IMR-90 (cell line): ENCODE measurements around the gene PSAP. TPM values are rescaled to one million over a fixed set of nuclear protein-coding genes. Genes with fewer than 3 reads are reported as not detected.

Experiments
- ATAC-seq: fragments of 200-7000 bp; cut with Tn5 transposase; 2 replicates; pipeline ENCODE4 v1.9.1; 2020; ENCODE audit warnings: low read depth, mild to moderate bottlenecking, moderate library complexity
- BruUV-seq: library from RNA; stranded (reverse); fragments of 400-500 nt; replicated peaks from 2 replicates; lab custom pipeline; 2021; lab: Mats Ljungman, UMichigan
- CTCF ChIA-PET: fragments of 300-600 bp; formaldehyde crosslinking; extraction: SDS; loops from one replicate; lab custom pipeline; 2021; ENCODE audit warnings: antibody characterized with exemption; lab: Yijun Ruan, JAX
- POLR2A ChIA-PET: fragments of 300-600 bp; sonication (Branson Sonifier 250); formaldehyde crosslinking; loops from one replicate; lab custom pipeline; 2022; ENCODE audit warnings: antibody characterized with exemption; ENCODE audit not compliant: unreplicated experiment; lab: Charles Lee
- DNase-seq: peaks from one replicate; pipeline ENCODE4 v3.0.0; 2013
- H2AFZ ChIP-seq: replicated peaks from 2 replicates; pipeline ENCODE3; 2013; ENCODE audit warnings: low read length, mild to moderate bottlenecking; ENCODE audit not compliant: poor library complexity
- H2AK5ac ChIP-seq: 2 replicates; pipeline ENCODE4 v1.6.1; 2013; ENCODE audit warnings: low read depth, low read length, inconsistent platforms
- H2AK9ac ChIP-seq: replicated peaks from 2 replicates; pipeline ENCODE3; 2013; ENCODE audit warnings: mild to moderate bottlenecking, low read depth, low read length, moderate library complexity; ENCODE audit not compliant: poor library complexity
- H2BK120ac ChIP-seq: 2 replicates; pipeline ENCODE4 v1.6.1; 2013; ENCODE audit warnings: low read depth, low read length, inconsistent platforms
- H2BK15ac ChIP-seq: 3 replicates; pipeline ENCODE4 v1.6.1; 2013; ENCODE audit warnings: low read depth, low read length, inconsistent platforms
- H2BK20ac ChIP-seq: 2 replicates; pipeline ENCODE4 v1.6.1; 2013; ENCODE audit warnings: low read depth, mild to moderate bottlenecking, inconsistent platforms, low read length, moderate library complexity
- H2BK5ac ChIP-seq: 2 replicates; pipeline ENCODE4 v1.6.1; 2013; ENCODE audit warnings: mild to moderate bottlenecking, low read depth, low read length, inconsistent platforms; ENCODE audit not compliant: poor library complexity, severe bottlenecking
- H3K14ac ChIP-seq: replicated peaks from 2 replicates; pipeline ENCODE4 v1.6.1; 2013; ENCODE audit warnings: low read depth, low read length, inconsistent platforms
- H3K18ac ChIP-seq: 2 replicates; pipeline ENCODE4 v1.6.1; 2013; ENCODE audit warnings: low read depth, low read length, control low read depth
- H3K23ac ChIP-seq: 2 replicates; pipeline ENCODE4 v1.6.1; 2013; ENCODE audit warnings: low read depth, low read length, inconsistent platforms
- H3K27ac ChIP-seq: 2 replicates; pipeline ENCODE4 v1.5.1; 2013; ENCODE audit warnings: mild to moderate bottlenecking, control low read depth, low read length; ENCODE audit not compliant: insufficient read depth
- H3K27me3 ChIP-seq: 2 replicates; pipeline ENCODE4 v1.6.1; 2013; ENCODE audit warnings: low read length; ENCODE audit not compliant: control insufficient read depth, insufficient read depth
- H3K36me3 ChIP-seq: 2 replicates; pipeline ENCODE4 v1.6.1; 2013; ENCODE audit warnings: low read length, mixed read lengths; ENCODE audit not compliant: control insufficient read depth, insufficient read depth
- H3K4ac ChIP-seq: 2 replicates; pipeline ENCODE4 v1.6.1; 2013; ENCODE audit warnings: low read depth, low read length, inconsistent platforms
- H3K4me1 ChIP-seq: 2 replicates; pipeline ENCODE4 v1.6.1; 2013; ENCODE audit warnings: low read length, mixed read lengths; ENCODE audit not compliant: control insufficient read depth, insufficient read depth
- H3K4me2 ChIP-seq: 2 replicates; pipeline ENCODE4 v1.6.1; 2013; ENCODE audit warnings: low read depth, mild to moderate bottlenecking, control low read depth, low read length, moderate library complexity
- H3K4me3 ChIP-seq: 2 replicates; pipeline ENCODE4 v1.5.1; 2013; ENCODE audit warnings: low read depth, mild to moderate bottlenecking, control low read depth, low read length, moderate library complexity; ENCODE audit not compliant: insufficient read depth
- H3K56ac ChIP-seq: 2 replicates; pipeline ENCODE4 v1.6.1; 2013; ENCODE audit warnings: low read length, inconsistent platforms; ENCODE audit not compliant: insufficient read depth; ENCODE audit errors: extremely low read depth
- H3K79me1 ChIP-seq, 2 experiments: 2 replicates each; pipeline ENCODE4 v1.6.1; 2013; ENCODE audit warnings: low read length in 2 of 2, inconsistent platforms in 1 of 2, low read depth in 1 of 2
- H3K9ac ChIP-seq: 2 replicates; pipeline ENCODE4 v1.6.1; 2013; ENCODE audit warnings: low read depth, low read length, control low read depth
- H3K9me1 ChIP-seq: 2 replicates; pipeline ENCODE4 v1.6.1; 2013; ENCODE audit warnings: low read length, inconsistent platforms; ENCODE audit not compliant: insufficient read depth
- H3K9me3 ChIP-seq: 2 replicates; pipeline ENCODE4 v1.6.1; 2013; ENCODE audit warnings: low read length; ENCODE audit not compliant: control insufficient read depth, insufficient read depth
- H4K20me1 ChIP-seq: 2 replicates; pipeline ENCODE4 v1.6.1; 2013; ENCODE audit warnings: low read length, inconsistent platforms; ENCODE audit not compliant: insufficient read depth
- H4K5ac ChIP-seq: 2 replicates; pipeline ENCODE4 v1.6.1; 2013; ENCODE audit warnings: mild to moderate bottlenecking, low read depth, low read length, control low read depth
- H4K8ac ChIP-seq, 2 experiments: 2 replicates each; pipeline ENCODE4 v1.6.1; 2013; ENCODE audit warnings: low read depth in 2 of 2, low read length in 2 of 2, control low read depth in 1 of 2, inconsistent platforms in 1 of 2
- H4K91ac ChIP-seq: 2 replicates; pipeline ENCODE4 v1.6.1; 2013; ENCODE audit warnings: low read depth, low read length, inconsistent platforms; ENCODE audit not compliant: insufficient read depth
- BHLHE40 ChIP-seq: fragments of 150-350 bp; IDR thresholded peaks from 2 replicates; pipeline ENCODE4 v1.6.1; 2016; ENCODE audit warnings: mild to moderate bottlenecking, low read depth, low read length
- MAFK ChIP-seq: IDR thresholded peaks from 2 replicates; pipeline ENCODE4 v1.6.1; 2012; ENCODE audit warnings: low read depth, low read length, improper control_type of control experiment
- NFE2L2 ChIP-seq: fragments of 150-350 bp; IDR thresholded peaks from 2 replicates; pipeline ENCODE4 v1.6.1; 2016; ENCODE audit warnings: low read depth, mild to moderate bottlenecking, low read length
- POLR2A ChIP-seq: IDR thresholded peaks from 2 replicates; pipeline ENCODE4 v1.6.1; 2012; ENCODE audit warnings: mild to moderate bottlenecking, low read depth, low read length
- USF2 ChIP-seq: fragments of 150-350 bp; IDR thresholded peaks from 2 replicates; pipeline ENCODE4 v1.6.1; 2017; ENCODE audit warnings: mild to moderate bottlenecking, antibody characterized with exemption, low read length, low read depth
- WGBS, 2 experiments: methylation state at CpG; one replicate each; pipeline versions ENCODE4 v1.1.5 to v1.1.7; 2013; ENCODE audit warnings: missing lambda C conversion rate in 2 of 2; ENCODE audit not compliant: insufficient read length in 1 of 2; ENCODE audit errors: extremely low coverage in 2 of 2; 5-methylcytosine and 5-hydroxymethylcytosine counted together
- dilution Hi-C: fragments of 300-500 bp; cut with HindIII; formaldehyde crosslinking; loops from one replicate; pipeline ENCODE4 v1.14.3; 2018; ENCODE audit warnings: low sequenced_read_pairs; ENCODE audit not compliant: unreplicated experiment
- in situ Hi-C: fragments of 300-500 bp; cut with MboI; formaldehyde crosslinking; loops from 3 replicates; pipeline ENCODE4 v1.14.3; 2019; ENCODE audit warnings: low sequenced_read_pairs, inconsistent platforms, mixed read lengths
- intact Hi-C: fragments of 100-400 bp; cut with micrococcal nuclease; formaldehyde crosslinking; loops from 2 replicates; pipeline ENCODE4 v1.10.0; 2022
- polyA plus RNA-seq, 3 experiments: library from polyadenylated mRNA; depleted of rRNA; stranded (reverse); fragments of >200 nt; gene quantifications; 2 replicates each; pipeline ENCODE4 v1.2.3, GENCODE V29; 2012; ENCODE audit warnings: low replicate concordance in 1 of 3
- total RNA-seq: library from RNA; depleted of rRNA; stranded (reverse); fragments of >200 nt; gene quantifications from 2 replicates; pipeline ENCODE4 v1.2.3, GENCODE V29; 2012

The PSAP gene
- total and polyA plus RNA-seq, 2 of the 4 experiments (the other 2 are of a cell fraction), result 216 to 876 TPM

- no peak for TF ChIP-seq NFE2L2
- no peak for TF ChIP-seq POLR2A
- no peak for TF ChIP-seq MAFK
- TF ChIP-seq USF2, result no peak
- no peak for TF ChIP-seq BHLHE40
- no peak overlapping the region for H4K8ac ChIP-seq
- no peak for ATAC-seq
- H2AFZ ChIP-seq, result no peak overlapping the region
- H2AK5ac ChIP-seq, result no peak overlapping the region
- no peak overlapping the region for H3K4me3 ChIP-seq
- H3K9me1 ChIP-seq, result peaks cover 15% of the 10 kb centered on the region
- BruUV-seq, result no TSS peak
- H3K36me3 ChIP-seq, result peaks cover 62% of the 10 kb centered on the region
- H2BK20ac ChIP-seq, result no peak overlapping the region
- no peak overlapping the region for H3K27ac ChIP-seq
- H4K20me1 ChIP-seq, result peaks cover 49% of the 10 kb centered on the region
- no peak overlapping the region for H3K56ac ChIP-seq
- H3K4me1 ChIP-seq, result peaks cover 4% of the 10 kb centered on the region; the same call in 1 of the 2 replicates
- CTCF ChIA-PET, result no interaction called here
- no peak overlapping the region for H2BK5ac ChIP-seq
- H3K18ac ChIP-seq, result no peak overlapping the region
- no peak for DNase-seq
- no peak overlapping the region for H2AK9ac ChIP-seq
- WGBS, 2 experiments, result no CpG with 5 or more reads among the region's 5 CpGs
- no peak overlapping the region for H4K91ac ChIP-seq
- no peak overlapping the region for H2BK120ac ChIP-seq
- dilution Hi-C loops, result no loop called here
- H3K23ac ChIP-seq, result no peak overlapping the region
- no peak overlapping the region for H4K5ac ChIP-seq
- no peak overlapping the region for H3K14ac ChIP-seq
- in situ Hi-C loops, result no loop called here
- no peak overlapping the region for H3K9ac ChIP-seq
- peaks cover 21 to 45% of the 10 kb centered on the region in 2 experiments for H3K79me1 ChIP-seq
- H3K27me3 ChIP-seq, result no peaks in the 10 kb centered on the region
- H3K4ac ChIP-seq, result no peak overlapping the region
- no peaks in the 10 kb centered on the region for H3K9me3 ChIP-seq
- POLR2A ChIA-PET, result no interaction called here
- H3K4me2 ChIP-seq, result no peak overlapping the region
- intact Hi-C loops, result no loop called here
- no peak overlapping the region for H2BK15ac ChIP-seq
These were observed 21.9 kb downstream of the PSAP start for GRCh38 chr10:71829171-71829570.
